SK-MEL-5 (cell line): ENCODE data around the gene OR2T10. TPM values are rescaled to one million over a fixed set of nuclear protein-coding genes. Genes with fewer than 3 reads are reported as not detected.
"Not testable (repeated sequence)": the region's sequence is repeated elsewhere in the genome, so short reads cannot be mapped to it uniquely, and the experiment has no call there.

ENCODE experiments used
- DNase-seq: peaks from one replicate; pipeline ENCODE4 v3.0.0-alpha.2; 2016; ENCODE audit warnings: low read depth, low spot score
- in situ Hi-C: cut with HindIII; loops from 2 replicates; pipeline ENCODE4 v1.10.0; 2016; ENCODE audit warnings: low sequenced_read_pairs, high pct_unique_total_duplicates, low pct_unique_long_range_greater_than_20kb
- total RNA-seq: library from RNA; depleted of rRNA; stranded (reverse); fragments of >200 nt; shearing (Covaris generic); gene quantifications from 2 replicates; pipeline ENCODE4 v1.2.3, GENCODE V29; 2014

OR2T10 gene
- total RNA-seq, 1 experiment from 2014 or later, result not detected

GRCh38 chr1:248613742-248614141 is 16.2 kb upstream of the OR2T10 start:
- DNase-seq, result no peak
- in situ Hi-C loops, result no loop called here

- DNase-seq, result no peak
- in situ Hi-C loops, result no loop called here
These were observed 14.4 kb upstream of the OR2T10 start for GRCh38 chr1:248611883-248612414.

GRCh38 chr1:248610301-248610700 is 12.8 kb upstream of the OR2T10 start:
- in situ Hi-C loops, result no loop called here
- DNase-seq, result no peak

GRCh38 chr1:248599396-248599795 is 1.9 kb upstream of the OR2T10 start:
- no peak for DNase-seq
- in situ Hi-C loops, result no loop called here

GRCh38 chr1:248596615-248597014 is 885 bp downstream of the OR2T10 start:
- in situ Hi-C loops, result no loop called here
- no peak for DNase-seq

GRCh38 chr1:248593226-248593625 is 4.3 kb downstream of the OR2T10 start:
- no peak for DNase-seq
- in situ Hi-C loops, result no loop called here

- DNase-seq, result no peak
- in situ Hi-C loops, result no loop called here
These were observed 4.8 kb downstream of the OR2T10 start for GRCh38 chr1:248592655-248593054.

GRCh38 chr1:248590055-248590454 is 7.4 kb downstream of the OR2T10 start:
- in situ Hi-C loops, result no loop called here
- DNase-seq, result no peak

GRCh38 chr1:248589334-248589733 is 8.2 kb downstream of the OR2T10 start:
- in situ Hi-C loops, result no loop called here
- DNase-seq, result no peak

GRCh38 chr1:248585266-248585665 is 12.2 kb downstream of the OR2T10 start:
- in situ Hi-C loops, result no loop called here
- DNase-seq, result no peak

GRCh38 chr1:248576260-248576980 is 21.1 kb downstream of the OR2T10 start:
- DNase-seq, result no peak
- in situ Hi-C loops, result no loop called here

GRCh38 chr1:248574657-248575056 is 22.8 kb downstream of the OR2T10 start, which contains the start of gene OR2T34:
TSS of gene OR2T34 (minus strand) at chr1:248574757. CDS start at chr1:248574757, 0 bp downstream.
- DNase-seq, in situ Hi-C loops: not testable (repeated sequence)

- in situ Hi-C loops, DNase-seq: not testable (repeated sequence)
These were observed 23.6 kb downstream of the OR2T10 start for GRCh38 chr1:248573856-248574255.

- in situ Hi-C loops, result not testable (repeated sequence)
These were observed 25.5 kb downstream of the OR2T10 start for GRCh38 chr1:248572049-248572448.

GRCh38 chr1:248570811-248571210 is 26.7 kb downstream of the OR2T10 start:
- in situ Hi-C loops, DNase-seq: not testable (repeated sequence)

More at GRCh38 chr1:248572049-248572448, 25.5 kb downstream of the OR2T10 start:
- not testable (repeated sequence) for DNase-seq

GRCh38 chr1:248569049-248569448 is 28.5 kb downstream of the OR2T10 start:
- DNase-seq, in situ Hi-C loops: not testable (repeated sequence)

GRCh38 chr1:248565530-248566373 is 31.7 kb downstream of the OR2T10 start:
- in situ Hi-C loops, DNase-seq: not testable (repeated sequence)

- DNase-seq, in situ Hi-C loops: not testable (repeated sequence)
These were observed 34.8 kb downstream of the OR2T10 start, which contains the start of gene OR2T29 for GRCh38 chr1:248562672-248563071. TSS of gene OR2T29 (minus strand) at chr1:248562772. CDS start at chr1:248559491, 3,281 bp downstream.
